ENCODE measurements around the gene KLHL35. TPM values are rescaled to one million over a fixed set of nuclear protein-coding genes. Genes with fewer than 3 reads are reported as not detected.

Gene KLHL35
- total RNA-seq, 2 experiments from 2014 or later = 0.50 to 1.3 TPM

- Mint-ChIP-seq H3K4me3 (no peak overlapping the region), H3K27me3 (no peaks in the 10 kb centered on the region), H3K9me3 (no peaks in the 10 kb centered on the region), H3K4me1 (no peaks in the 10 kb centered on the region), H3K36me3 (ENCODE audit: low read depth) (peaks cover 2% of the 10 kb centered on the region), H3K27ac (no peak overlapping the region)
- DNase-seq = no peak
- ChIA-PET CTCF (no interaction called here), POLR2A (no interaction called here)
Measured at GRCh38 chr11:75447415-75447814, 14.4 kb upstream of the KLHL35 start.

DNA sequence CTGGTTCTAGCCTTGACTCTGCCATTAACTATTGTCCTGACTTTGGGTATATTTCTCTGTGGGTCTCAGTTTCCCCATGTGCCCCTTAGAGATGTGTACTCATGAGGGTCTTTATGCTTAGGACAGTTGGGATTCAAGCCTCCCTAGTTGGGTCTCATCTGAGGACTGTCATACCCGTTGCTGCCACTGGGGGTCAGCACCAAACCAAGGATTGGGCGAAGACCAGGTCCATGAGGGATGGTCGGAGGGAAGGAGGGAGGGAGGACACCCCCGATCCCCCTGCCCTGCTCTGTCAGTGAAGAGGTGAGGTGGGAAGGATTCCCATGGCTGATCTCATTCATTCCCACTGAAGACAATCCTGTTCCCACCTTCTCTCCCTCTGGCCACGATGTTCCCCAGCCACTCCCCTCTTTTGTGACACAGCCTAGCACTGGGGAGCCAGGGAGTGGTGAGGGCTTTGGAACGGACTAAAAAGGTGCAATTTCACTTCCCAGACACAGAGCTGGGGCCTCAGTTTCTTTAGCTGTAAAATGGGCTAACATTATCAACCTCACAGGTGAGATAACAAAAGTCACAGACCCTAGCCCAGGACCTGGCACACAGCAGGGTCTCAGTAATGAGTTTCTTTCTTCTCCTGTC is 12.4 kb upstream of the KLHL35 start:
- ChIA-PET CTCF (interaction anchor here (0.7 to 2.9 kb wide), 18 partner anchors 9 to 108 kb away, joined by 3 to 15 read pairs (median 4); partner anchors contain the start of gene GDPD5), POLR2A (no interaction called here)
- H3K4me3 Mint-ChIP-seq = no peak overlapping the region
- H3K36me3 Mint-ChIP-seq (ENCODE audit: low read depth) = no peaks in the 10 kb centered on the region
- H3K4me1 Mint-ChIP-seq = no peaks in the 10 kb centered on the region
- no peaks in the 10 kb centered on the region for H3K27me3 Mint-ChIP-seq
- DNase-seq = peak; percentile 74
- no peak overlapping the region for H3K27ac Mint-ChIP-seq
- H3K9me3 Mint-ChIP-seq = no peaks in the 10 kb centered on the region

DNA sequence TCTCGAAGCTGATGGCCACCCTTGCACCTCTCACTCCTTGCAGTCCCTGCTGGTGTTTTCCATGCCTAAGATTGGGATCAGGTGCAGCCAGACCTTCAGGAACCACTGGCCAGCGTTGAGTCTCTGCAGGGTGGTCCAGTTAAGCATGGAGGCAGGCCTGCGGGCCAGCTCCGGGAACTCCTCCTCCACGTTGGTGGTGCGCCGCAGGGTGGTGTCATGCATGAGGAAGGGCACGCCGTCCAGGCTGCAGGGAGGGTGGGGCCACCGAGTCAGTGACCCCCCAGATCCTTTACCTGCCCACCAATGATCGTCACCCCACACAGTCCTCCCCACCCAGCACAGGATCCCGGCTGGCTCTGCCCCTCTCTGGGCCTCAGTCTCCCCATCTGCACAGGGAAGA is 10.0 kb upstream of the KLHL35 start:
- POLR2A ChIA-PET = no interaction called here

GRCh38 chr11:75442161-75442885 is 9.3 kb upstream of the KLHL35 start:
- Mint-ChIP-seq H3K4me3 (no peak overlapping the region), H3K27ac (no peak overlapping the region), H3K4me1 (no peaks in the 10 kb centered on the region), H3K27me3 (peaks cover 2% of the 10 kb centered on the region), H3K36me3 (ENCODE audit: low read depth) (no peaks in the 10 kb centered on the region), H3K9me3 (no peaks in the 10 kb centered on the region)
- CTCF ChIA-PET = interaction anchor here (1.0 to 2.9 kb wide), 3 partner anchors 81 to 89 kb away, joined by 3 to 12 read pairs (median 3); no protein-coding TSS in a partner anchor
- POLR2A ChIA-PET = no interaction called here
- no peak for DNase-seq

More for the DNA sequence above, 10.0 kb upstream of the KLHL35 start:
- no peaks in the 10 kb centered on the region for H3K4me1 Mint-ChIP-seq
- H3K9me3 Mint-ChIP-seq = no peaks in the 10 kb centered on the region
- no peaks in the 10 kb centered on the region for H3K36me3 Mint-ChIP-seq (ENCODE audit: low read depth)
- CTCF ChIA-PET = interaction anchor here (1.0 to 2.9 kb wide), 5 partner anchors 17 to 88 kb away, joined by 3 to 12 read pairs (median 4); partner anchors contain the start of gene GDPD5
- DNase-seq = no peak
- no peak overlapping the region for H3K4me3 Mint-ChIP-seq
- H3K27me3 Mint-ChIP-seq = peaks cover 2% of the 10 kb centered on the region
- no peak overlapping the region for H3K27ac Mint-ChIP-seq

DNA sequence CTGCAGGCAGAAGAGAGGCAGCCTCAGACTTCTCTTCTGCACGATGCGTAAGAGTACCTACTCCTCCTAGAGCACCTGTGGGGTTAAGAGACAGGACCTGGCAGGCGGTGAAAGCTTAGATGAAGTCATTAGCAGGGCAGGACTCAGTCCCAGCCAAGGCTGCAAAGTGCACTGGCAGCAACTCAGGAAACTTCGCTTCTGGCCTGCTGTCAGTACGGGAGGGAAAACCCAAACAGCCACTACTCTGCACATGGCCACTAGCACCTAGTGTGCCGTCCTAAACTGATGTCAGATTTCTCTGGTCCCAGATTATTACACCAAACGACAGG is 8.8 kb upstream of the KLHL35 start:
- Mint-ChIP-seq H3K4me1 (no peaks in the 10 kb centered on the region), H3K27me3 (peaks cover 2% of the 10 kb centered on the region), H3K4me3 (no peak overlapping the region), H3K36me3 (ENCODE audit: low read depth) (no peaks in the 10 kb centered on the region), H3K9me3 (no peaks in the 10 kb centered on the region), H3K27ac (no peak overlapping the region)
- POLR2A ChIA-PET = no interaction called here
- CTCF ChIA-PET = interaction anchor here (0.7 to 1.0 kb wide), 2 partner anchors 87 to 88 kb away, joined by 3 read pairs; no protein-coding TSS in a partner anchor
- no peak for DNase-seq

DNA sequence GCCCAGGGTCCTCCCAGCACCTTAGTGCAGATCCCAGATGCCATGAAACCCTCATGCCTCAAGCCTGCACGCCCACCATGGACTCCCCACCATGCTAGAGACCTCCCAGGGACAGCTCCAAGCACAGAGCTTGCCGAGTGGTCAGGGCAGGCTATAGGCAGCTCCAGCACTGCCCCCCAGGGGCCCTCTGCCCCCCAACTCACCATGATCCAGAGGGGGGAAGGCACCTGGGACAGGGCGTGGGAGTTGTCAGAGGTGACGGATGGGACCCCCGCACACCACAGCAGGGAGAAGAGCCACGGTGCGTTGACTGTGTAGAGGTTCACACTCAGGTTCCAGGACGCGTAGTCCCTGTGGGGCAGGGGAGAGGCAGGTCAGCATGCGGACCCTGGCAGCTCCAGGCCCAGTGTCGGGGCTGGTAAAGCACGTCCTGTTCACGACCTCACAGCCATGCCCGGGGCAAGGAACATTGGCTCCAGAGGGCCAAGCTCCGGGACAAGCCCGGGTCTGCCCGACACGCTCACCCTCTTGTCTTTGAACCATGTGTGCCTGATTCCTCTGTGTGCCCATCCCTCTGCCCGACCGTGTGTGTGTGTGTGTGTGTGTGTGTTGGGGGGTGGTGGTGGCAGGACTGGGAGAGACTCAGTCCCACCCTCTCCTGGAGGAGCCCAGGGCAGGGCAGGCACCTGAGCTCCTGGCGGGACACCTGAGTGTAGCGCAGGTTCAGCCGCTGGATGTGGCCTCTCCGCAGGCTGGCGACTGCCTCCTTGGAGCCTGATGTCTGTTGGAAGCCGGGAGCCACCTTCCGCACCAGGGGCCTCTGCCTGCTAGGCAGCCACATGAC is 8.2 kb upstream of the KLHL35 start:
- no peak overlapping the region for H3K27ac Mint-ChIP-seq
- POLR2A ChIA-PET = no interaction called here
- H3K9me3 Mint-ChIP-seq = no peaks in the 10 kb centered on the region
- CTCF ChIA-PET = interaction anchor here (0.7 kb wide), 1 partner anchor 89 kb away, joined by 3 read pairs; no protein-coding TSS in a partner anchor
- DNase-seq = no peak
- H3K36me3 Mint-ChIP-seq (ENCODE audit: low read depth) = no peaks in the 10 kb centered on the region
- no peaks in the 10 kb centered on the region for H3K4me1 Mint-ChIP-seq
- peaks cover 2% of the 10 kb centered on the region for H3K27me3 Mint-ChIP-seq
- H3K4me3 Mint-ChIP-seq = no peak overlapping the region

DNA sequence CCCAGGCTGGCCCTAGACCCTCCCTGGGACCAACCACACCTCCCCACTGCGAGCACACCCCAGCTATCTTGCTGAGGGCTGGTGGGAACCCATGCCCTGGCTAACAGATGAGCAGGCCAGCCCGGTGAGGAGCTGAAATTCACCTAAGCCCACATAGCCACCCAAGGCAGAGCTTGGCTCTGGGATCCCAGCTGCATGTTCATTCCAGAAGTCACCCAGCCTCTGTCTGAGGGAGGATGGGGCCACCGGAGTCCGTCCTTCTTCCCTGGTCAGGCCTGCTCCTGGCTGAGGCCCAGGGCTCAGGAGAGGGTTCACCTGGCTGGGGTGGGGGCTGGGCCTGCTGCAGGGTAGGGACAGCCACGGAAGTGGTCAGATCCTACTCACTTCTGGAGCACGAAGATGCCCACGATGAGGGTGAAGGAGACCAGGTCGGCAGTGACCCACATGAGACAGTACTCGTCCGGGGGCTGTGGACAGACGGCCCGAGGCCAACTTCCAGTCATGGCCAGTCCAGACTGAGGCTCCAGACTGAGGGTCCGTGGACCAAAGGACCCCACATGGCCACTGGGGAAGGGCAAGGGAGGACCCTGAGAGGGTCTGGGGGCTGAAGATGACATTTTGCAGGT is 6.6 kb upstream of the KLHL35 start:
- ChIA-PET CTCF (interaction anchor here (0.9 kb wide), 1 partner anchor 11 kb away, joined by 3 read pairs; no protein-coding TSS in a partner anchor), POLR2A (no interaction called here)
- Mint-ChIP-seq H3K36me3 (ENCODE audit: low read depth) (no peaks in the 10 kb centered on the region), H3K27me3 (peaks cover 2% of the 10 kb centered on the region), H3K9me3 (no peaks in the 10 kb centered on the region), H3K4me1 (no peaks in the 10 kb centered on the region), H3K27ac (no peak overlapping the region), H3K4me3 (no peak overlapping the region)
- no peak for DNase-seq

DNA sequence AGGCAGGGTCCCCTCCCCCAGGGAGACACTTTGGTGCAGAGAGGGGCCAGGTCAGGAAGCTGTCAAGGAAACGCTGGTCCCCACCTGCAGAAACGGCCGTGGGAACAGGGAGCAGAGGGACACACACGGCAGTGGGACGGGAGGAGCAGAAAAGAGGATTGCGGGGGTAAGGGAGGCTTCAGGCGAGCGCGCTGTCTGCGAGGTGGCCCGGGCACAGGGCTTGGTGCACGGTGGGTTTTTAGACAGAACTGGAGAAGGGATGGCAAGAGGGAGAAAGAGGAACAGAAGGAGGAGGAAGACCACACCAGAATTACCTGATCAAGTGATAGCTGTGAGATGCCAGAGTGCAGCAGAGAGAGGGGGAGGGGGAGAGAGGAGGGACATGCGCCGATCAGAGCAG is 6.0 kb upstream of the KLHL35 start:
- ChIA-PET POLR2A (no interaction called here), CTCF (no interaction called here)
- no peak overlapping the region for H3K27ac Mint-ChIP-seq
- H3K4me3 Mint-ChIP-seq = no peak overlapping the region
- no peaks in the 10 kb centered on the region for H3K36me3 Mint-ChIP-seq (ENCODE audit: low read depth)
- peaks cover 2% of the 10 kb centered on the region for H3K27me3 Mint-ChIP-seq
- DNase-seq = no peak
- H3K9me3 Mint-ChIP-seq = no peaks in the 10 kb centered on the region
- no peaks in the 10 kb centered on the region for H3K4me1 Mint-ChIP-seq

GRCh38 chr11:75437966-75438659 is 5.1 kb upstream of the KLHL35 start:
- CTCF ChIA-PET = no interaction called here
- POLR2A ChIA-PET = no interaction called here
- H3K27me3 Mint-ChIP-seq = peaks cover 7% of the 10 kb centered on the region
- no peak overlapping the region for H3K4me3 Mint-ChIP-seq
- no peaks in the 10 kb centered on the region for H3K36me3 Mint-ChIP-seq (ENCODE audit: low read depth)
- no peaks in the 10 kb centered on the region for H3K9me3 Mint-ChIP-seq
- H3K27ac Mint-ChIP-seq = no peak overlapping the region
- DNase-seq = no peak
- no peaks in the 10 kb centered on the region for H3K4me1 Mint-ChIP-seq

DNA sequence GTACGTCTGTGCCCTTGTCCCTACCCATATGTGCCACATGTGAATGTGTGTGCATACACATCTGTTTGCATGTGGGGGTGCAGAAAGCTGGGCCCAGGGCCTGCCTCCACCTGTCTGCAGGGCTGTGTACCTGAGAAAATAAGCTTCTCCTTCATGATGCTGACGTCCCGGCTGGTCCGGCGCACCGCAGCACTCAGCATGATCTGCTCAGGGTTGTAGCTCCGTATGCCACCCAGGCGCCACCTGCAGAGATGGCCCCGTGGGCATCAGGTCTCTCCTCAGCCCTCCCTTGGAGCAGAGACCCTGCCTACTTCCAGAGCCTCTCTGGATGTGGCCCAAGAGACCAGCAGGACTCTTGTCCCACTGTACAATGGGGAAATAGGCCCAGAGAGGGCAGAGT is 3.8 kb upstream of the KLHL35 start:
- no peak overlapping the region for H3K27ac Mint-ChIP-seq
- no peaks in the 10 kb centered on the region for H3K9me3 Mint-ChIP-seq
- CTCF ChIA-PET = interaction anchor here (1.1 to 1.3 kb wide), 2 partner anchors 8 to 18 kb away, joined by 3 read pairs; no protein-coding TSS in a partner anchor
- H3K4me1 Mint-ChIP-seq = no peaks in the 10 kb centered on the region
- no peaks in the 10 kb centered on the region for H3K36me3 Mint-ChIP-seq (ENCODE audit: low read depth)
- H3K27me3 Mint-ChIP-seq = peaks cover 18% of the 10 kb centered on the region
- POLR2A ChIA-PET = no interaction called here
- DNase-seq = no peak
- H3K4me3 Mint-ChIP-seq = no peak overlapping the region

DNA sequence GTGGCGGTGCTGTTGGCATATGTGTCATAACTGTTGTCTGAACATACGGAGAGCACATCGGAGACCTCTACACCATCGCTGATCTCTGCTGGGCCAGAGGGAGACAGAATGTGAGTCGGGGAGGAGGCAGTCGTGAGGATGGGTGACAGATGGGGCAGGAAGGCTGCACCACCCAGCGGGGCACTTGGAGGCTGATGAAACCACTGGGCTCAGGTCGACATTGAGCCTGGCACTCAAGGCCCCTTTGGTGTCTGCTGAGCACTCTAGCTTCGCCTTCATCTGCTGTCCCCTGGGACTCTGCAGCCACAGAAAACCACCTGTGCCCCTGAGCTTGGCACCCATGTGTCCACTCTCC is 2.5 kb upstream of the KLHL35 start:
- CTCF ChIA-PET = interaction anchor here (0.6 to 2.7 kb wide), 5 partner anchors 8 to 55 kb away, joined by 3 to 15 read pairs (median 3); no protein-coding TSS in a partner anchor
- Mint-ChIP-seq H3K27ac (no peak overlapping the region), H3K27me3 (peaks cover 31% of the 10 kb centered on the region), H3K4me1 (peaks cover 8% of the 10 kb centered on the region), H3K4me3 (no peak overlapping the region), H3K9me3 (no peaks in the 10 kb centered on the region), H3K36me3 (ENCODE audit: low read depth) (no peaks in the 10 kb centered on the region)
- POLR2A ChIA-PET = no interaction called here
- DNase-seq = no peak

- POLR2A ChIA-PET = no interaction called here
- no peak overlapping the region for H3K27ac Mint-ChIP-seq
- H3K4me1 Mint-ChIP-seq = peaks cover 10% of the 10 kb centered on the region
- no peak for DNase-seq
- H3K9me3 Mint-ChIP-seq = no peaks in the 10 kb centered on the region
- H3K36me3 Mint-ChIP-seq (ENCODE audit: low read depth) = no peaks in the 10 kb centered on the region
- peaks cover 32% of the 10 kb centered on the region for H3K27me3 Mint-ChIP-seq
- no peak overlapping the region for H3K4me3 Mint-ChIP-seq
- CTCF ChIA-PET = interaction anchor here (0.7 to 2.7 kb wide), 6 partner anchors 8 to 95 kb away, joined by 3 to 15 read pairs (median 3); no protein-coding TSS in a partner anchor
Measured at GRCh38 chr11:75434886-75435570, 2.0 kb upstream of the KLHL35 start.

Data from activated CD4-positive, alpha-beta T cell treated with anti-CD3 and anti-CD28 coated beads, Interleukin-2, amount 10 ng/mL, durations not matched to agents 7 days and 5 days (primary cell).